ENCODE measurements around the gene ADARB2. TPM values are rescaled to one million over a fixed set of nuclear protein-coding genes. Genes with fewer than 3 reads are reported as not detected.

Gene ADARB2
- total and polyA plus RNA-seq, 2 experiments from 2014 or later: 0.13 to 0.48 TPM

DNA sequence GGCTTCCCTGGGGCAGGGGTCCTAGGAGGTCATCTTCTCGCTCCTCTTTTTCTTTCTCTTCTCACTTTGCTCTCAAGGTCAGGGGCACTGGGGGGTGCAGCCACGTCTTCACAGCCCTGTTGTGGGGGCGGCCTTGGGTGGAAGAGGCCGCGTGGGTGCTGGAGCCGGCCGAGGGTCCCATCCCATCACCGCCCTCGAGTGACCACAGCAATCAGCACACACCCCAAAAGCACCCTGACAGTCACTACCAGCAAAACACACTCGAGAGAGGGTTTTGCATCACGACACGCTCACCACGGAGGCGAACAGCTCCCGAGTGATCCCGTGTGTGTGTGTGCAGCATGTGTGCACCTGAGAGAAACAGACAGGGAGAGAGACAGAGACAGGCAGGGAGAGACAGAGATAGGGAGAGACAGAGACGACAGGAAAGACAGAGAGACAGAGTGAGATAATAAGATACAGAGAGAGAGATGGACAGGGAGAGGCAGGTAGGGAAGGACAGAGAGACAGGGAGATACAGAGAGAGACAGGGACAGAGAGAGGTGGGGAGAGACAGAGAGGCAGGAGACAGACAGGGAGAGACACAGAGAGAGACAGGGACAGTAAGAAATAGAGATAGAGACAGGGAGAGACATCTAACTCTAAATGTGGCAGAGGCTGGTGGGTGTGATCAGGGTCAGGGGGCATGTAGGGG, 580.3 kb downstream of the ADARB2 start:
- WGBS (ENCODE audit: low lambda C conversion rate, missing lambda C conversion rate): 90% methylated on average over 16 of the region's 17 CpGs
- DNase-seq (ENCODE audit: low spot score): no peak
- Histone ChIP-seq H3K36me3 (replicated peaks; ENCODE audit: insufficient read depth, low read depth) (no peaks in the 10 kb centered on the region), H3K79me2 (no peaks in the 10 kb centered on the region), H4K20me1 (ENCODE audit: insufficient read depth, poor library complexity, severe bottlenecking) (no peaks in the 10 kb centered on the region), H3K4me2 (no peak overlapping the region), H3K9me3 (ENCODE audit: low read depth) (no peaks in the 10 kb centered on the region), H3K9me2 (replicated peaks; ENCODE audit: insufficient read depth) (no peaks in the 10 kb centered on the region), H3K27ac (no peak overlapping the region), H3K4me1 (ENCODE audit: insufficient read depth) (no peaks in the 10 kb centered on the region), H2AFZ (no peak overlapping the region), H3K4me3 (no peak overlapping the region), H3K27me3 (no peaks in the 10 kb centered on the region)
- TF ChIP-seq EZH2 (IDR thresholded peaks at IDR 0.05; ENCODE audit: borderline replicate concordance): no peak
- TF ChIP-seq EZH2phosphoT487 (IDR thresholded peaks at IDR 0.05; ENCODE audit: low read depth, severe bottlenecking, unreplicated experiment): no peak
- TF ChIP-seq, protein P1, sequence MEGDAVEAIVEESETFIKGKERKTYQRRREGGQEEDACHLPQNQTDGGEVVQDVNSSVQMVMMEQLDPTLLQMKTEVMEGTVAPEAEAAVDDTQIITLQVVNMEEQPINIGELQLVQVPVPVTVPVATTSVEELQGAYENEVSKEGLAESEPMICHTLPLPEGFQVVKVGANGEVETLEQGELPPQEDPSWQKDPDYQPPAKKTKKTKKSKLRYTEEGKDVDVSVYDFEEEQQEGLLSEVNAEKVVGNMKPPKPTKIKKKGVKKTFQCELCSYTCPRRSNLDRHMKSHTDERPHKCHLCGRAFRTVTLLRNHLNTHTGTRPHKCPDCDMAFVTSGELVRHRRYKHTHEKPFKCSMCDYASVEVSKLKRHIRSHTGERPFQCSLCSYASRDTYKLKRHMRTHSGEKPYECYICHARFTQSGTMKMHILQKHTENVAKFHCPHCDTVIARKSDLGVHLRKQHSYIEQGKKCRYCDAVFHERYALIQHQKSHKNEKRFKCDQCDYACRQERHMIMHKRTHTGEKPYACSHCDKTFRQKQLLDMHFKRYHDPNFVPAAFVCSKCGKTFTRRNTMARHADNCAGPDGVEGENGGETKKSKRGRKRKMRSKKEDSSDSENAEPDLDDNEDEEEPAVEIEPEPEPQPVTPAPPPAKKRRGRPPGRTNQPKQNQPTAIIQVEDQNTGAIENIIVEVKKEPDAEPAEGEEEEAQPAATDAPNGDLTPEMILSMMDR (IDR thresholded peaks at IDR 0.05; ENCODE audit: poor library complexity): no peak

DNA sequence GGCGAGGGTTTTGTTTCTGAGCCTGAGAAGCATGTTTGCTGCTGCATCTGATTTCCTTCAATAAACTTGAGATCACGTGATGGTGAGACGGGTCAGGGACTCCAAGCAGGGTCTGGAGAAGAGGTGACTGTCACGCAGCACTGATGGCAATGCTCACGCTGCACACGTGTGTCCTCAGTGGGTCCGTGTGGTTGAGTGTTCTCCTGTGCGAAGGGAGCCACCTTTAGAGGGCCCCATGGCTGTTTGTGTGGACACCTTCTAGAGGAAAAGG, 580.8 kb downstream of the ADARB2 start:
- Histone ChIP-seq H3K4me1 (ENCODE audit: insufficient read depth) (no peaks in the 10 kb centered on the region), H3K27ac (no peak overlapping the region), H2AFZ (no peak overlapping the region), H3K27me3 (no peaks in the 10 kb centered on the region), H3K9me2 (replicated peaks; ENCODE audit: insufficient read depth) (no peaks in the 10 kb centered on the region), H3K36me3 (replicated peaks; ENCODE audit: insufficient read depth, low read depth) (no peaks in the 10 kb centered on the region), H3K4me2 (no peak overlapping the region), H3K9me3 (ENCODE audit: low read depth) (no peaks in the 10 kb centered on the region), H3K4me3 (no peak overlapping the region), H4K20me1 (ENCODE audit: insufficient read depth, poor library complexity, severe bottlenecking) (no peaks in the 10 kb centered on the region), H3K79me2 (no peaks in the 10 kb centered on the region)
- no peak for TF ChIP-seq EZH2 (IDR thresholded peaks at IDR 0.05; ENCODE audit: borderline replicate concordance)
- TF ChIP-seq, protein P1 (IDR thresholded peaks at IDR 0.05; ENCODE audit: poor library complexity): no peak
- no peak for TF ChIP-seq EZH2phosphoT487 (IDR thresholded peaks at IDR 0.05; ENCODE audit: low read depth, severe bottlenecking, unreplicated experiment)
- 92% methylated on average over 8 of the region's 8 CpGs for whole genome bisulfite sequencing (ENCODE audit: low lambda C conversion rate, missing lambda C conversion rate)
- DNase-seq (ENCODE audit: low spot score): no peak

DNA sequence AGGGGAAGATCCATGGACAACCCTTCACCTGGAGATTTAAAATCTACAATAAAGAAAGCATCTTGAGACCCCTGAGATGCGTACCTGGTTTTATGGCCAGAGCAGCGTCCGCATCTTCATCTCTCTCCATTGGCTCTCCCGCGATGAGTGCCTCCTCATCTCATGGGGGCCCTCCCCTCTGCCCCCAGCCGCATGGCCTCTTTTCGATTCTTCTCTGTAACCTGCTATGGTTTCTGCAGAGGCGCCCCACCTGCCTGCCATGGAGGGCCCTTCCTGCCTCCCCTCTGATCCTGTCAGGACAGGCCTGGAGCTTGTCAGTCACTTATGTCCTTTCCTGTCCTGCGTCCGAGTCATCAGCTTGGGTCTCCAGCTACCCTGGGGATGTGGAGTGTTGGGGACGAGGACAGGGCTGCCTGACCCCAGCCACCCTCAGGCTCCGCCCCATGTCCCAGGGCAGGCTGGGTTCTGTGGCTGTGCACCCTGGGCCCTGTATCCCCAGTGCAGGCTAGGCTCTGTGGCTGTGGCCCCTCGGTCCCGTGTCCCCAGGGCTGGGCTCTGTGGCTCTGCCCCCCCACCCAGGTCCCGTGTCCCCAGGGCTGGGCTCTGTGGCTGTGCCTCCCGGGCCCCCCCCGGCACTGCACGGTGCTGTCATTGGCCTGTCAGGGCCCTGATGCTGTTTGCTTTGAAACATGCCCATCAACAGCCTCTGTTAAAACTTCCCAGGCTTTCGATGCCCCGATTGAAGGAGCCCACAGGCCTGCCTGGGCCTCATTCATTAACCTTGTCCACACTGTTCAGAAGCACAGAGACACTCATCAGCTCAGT, 581.3 kb downstream of the ADARB2 start:
- Histone ChIP-seq H3K27me3 (no peaks in the 10 kb centered on the region), H3K4me3 (no peak overlapping the region), H3K36me3 (replicated peaks; ENCODE audit: insufficient read depth, low read depth) (no peaks in the 10 kb centered on the region), H3K4me1 (ENCODE audit: insufficient read depth) (no peaks in the 10 kb centered on the region), H2AFZ (no peak overlapping the region), H3K79me2 (no peaks in the 10 kb centered on the region), H3K9me3 (ENCODE audit: low read depth) (no peaks in the 10 kb centered on the region), H3K4me2 (no peak overlapping the region), H3K27ac (no peak overlapping the region), H3K9me2 (replicated peaks; ENCODE audit: insufficient read depth) (no peaks in the 10 kb centered on the region), H4K20me1 (ENCODE audit: insufficient read depth, poor library complexity, severe bottlenecking) (no peaks in the 10 kb centered on the region)
- WGBS (ENCODE audit: low lambda C conversion rate, missing lambda C conversion rate): 94% methylated on average over 17 of the region's 20 CpGs
- TF ChIP-seq, protein P1 (IDR thresholded peaks at IDR 0.05; ENCODE audit: poor library complexity): no peak
- TF ChIP-seq EZH2phosphoT487 (IDR thresholded peaks at IDR 0.05; ENCODE audit: low read depth, severe bottlenecking, unreplicated experiment) (no peak), EZH2 (IDR thresholded peaks at IDR 0.05; ENCODE audit: borderline replicate concordance) (no peak)
- DNase-seq (ENCODE audit: low spot score): no peak

Measured in hepatocyte (in vitro differentiated cells).